GM12873 (cell line): ENCODE measurements around the gene MAT2A.

Source experiments
- TF ChIP-seq, protein P1 (sequence below): IDR thresholded peaks from 2 replicates; pipeline ENCODE4 v1.5.1; 2012; ENCODE audit warnings: low read depth, mild to moderate bottlenecking, moderate library complexity, low read length, control low read depth; ENCODE audit not compliant: insufficient read depth; ENCODE audit errors: missing control alignments

Gene MAT2A

GRCh38 chr2:85503168-85503850 lies 35.7 kb upstream of the MAT2A start:
- TF ChIP-seq, protein P1, sequence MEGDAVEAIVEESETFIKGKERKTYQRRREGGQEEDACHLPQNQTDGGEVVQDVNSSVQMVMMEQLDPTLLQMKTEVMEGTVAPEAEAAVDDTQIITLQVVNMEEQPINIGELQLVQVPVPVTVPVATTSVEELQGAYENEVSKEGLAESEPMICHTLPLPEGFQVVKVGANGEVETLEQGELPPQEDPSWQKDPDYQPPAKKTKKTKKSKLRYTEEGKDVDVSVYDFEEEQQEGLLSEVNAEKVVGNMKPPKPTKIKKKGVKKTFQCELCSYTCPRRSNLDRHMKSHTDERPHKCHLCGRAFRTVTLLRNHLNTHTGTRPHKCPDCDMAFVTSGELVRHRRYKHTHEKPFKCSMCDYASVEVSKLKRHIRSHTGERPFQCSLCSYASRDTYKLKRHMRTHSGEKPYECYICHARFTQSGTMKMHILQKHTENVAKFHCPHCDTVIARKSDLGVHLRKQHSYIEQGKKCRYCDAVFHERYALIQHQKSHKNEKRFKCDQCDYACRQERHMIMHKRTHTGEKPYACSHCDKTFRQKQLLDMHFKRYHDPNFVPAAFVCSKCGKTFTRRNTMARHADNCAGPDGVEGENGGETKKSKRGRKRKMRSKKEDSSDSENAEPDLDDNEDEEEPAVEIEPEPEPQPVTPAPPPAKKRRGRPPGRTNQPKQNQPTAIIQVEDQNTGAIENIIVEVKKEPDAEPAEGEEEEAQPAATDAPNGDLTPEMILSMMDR: no peak

GRCh38 chr2:85503851-85504777 lies 34.9 kb upstream of the MAT2A start:
- TF ChIP-seq, protein P1: no peak

GRCh38 chr2:85504778-85505261 lies 34.1 kb upstream of the MAT2A start:
- TF ChIP-seq, protein P1: no peak

GRCh38 chr2:85505551-85506238 lies 33.3 kb upstream of the MAT2A start:
- TF ChIP-seq, protein P1: no peak

GRCh38 chr2:85506768-85507181 lies 32.2 kb upstream of the MAT2A start:
- TF ChIP-seq, protein P1: no peak

- TF ChIP-seq, protein P1: no peak
These were observed 27.8 kb upstream of the MAT2A start for GRCh38 chr2:85511008-85511811.

DNA sequence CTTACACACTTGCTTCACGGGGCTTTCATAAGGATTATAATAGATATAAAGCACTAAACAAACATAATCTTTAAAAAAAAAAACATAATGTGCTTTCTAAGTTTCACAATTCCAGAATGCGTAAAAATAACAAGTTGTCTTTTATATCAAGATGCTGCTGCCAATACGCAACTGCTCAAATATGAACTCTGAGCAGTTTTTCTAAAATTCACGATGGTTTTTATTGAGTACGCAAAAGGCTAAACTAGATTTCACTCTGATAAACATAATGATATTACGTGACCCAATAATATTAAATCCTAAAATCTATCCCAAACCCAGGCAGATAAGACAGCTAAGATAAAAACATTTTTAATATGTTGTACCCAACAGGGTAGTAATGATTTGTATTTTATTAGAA lies 24.6 kb upstream of the MAT2A start:
- TF ChIP-seq, protein P1: no peak
